Eye (tissue), 1 donor: Measurements from ENCODE around the gene TNC.

Experiments used
- DNase-seq: peaks from one replicate; pipeline ENCODE4 v3.0.0-alpha.2; 2015

The TNC gene

GRCh38 chr9:115005322-115005721 lies 112.6 kb downstream of the TNC start:
- DNase-seq: no peak

GRCh38 chr9:115004545-115004944 lies 113.4 kb downstream of the TNC start:
- DNase-seq: no peak

- no peak for DNase-seq
These were observed 115.4 kb downstream of the TNC start for GRCh38 chr9:115002371-115003120.

GRCh38 chr9:115000217-115000639 lies 117.7 kb downstream of the TNC start:
- DNase-seq: no peak

GRCh38 chr9:114998326-114998725 lies 119.6 kb downstream of the TNC start:
- no peak for DNase-seq

- no peak for DNase-seq
These were observed 122.2 kb downstream of the TNC start for GRCh38 chr9:114995681-114996221.

GRCh38 chr9:114994768-114995167 lies 123.2 kb downstream of the TNC start:
- no peak for DNase-seq

- no peak for DNase-seq
These were observed 126.1 kb downstream of the TNC start for GRCh38 chr9:114991861-114992260.

GRCh38 chr9:114990901-114991300 lies 127.1 kb downstream of the TNC start:
- no peak for DNase-seq

- DNase-seq: no peak
These were observed 128.2 kb downstream of the TNC start for GRCh38 chr9:114989600-114990410.

- DNase-seq: no peak
These were observed 128.9 kb downstream of the TNC start for GRCh38 chr9:114988962-114989599.

- no peak for DNase-seq
These were observed 130.8 kb downstream of the TNC start for GRCh38 chr9:114987116-114987515.

- DNase-seq: no peak
These were observed 131.9 kb downstream of the TNC start for GRCh38 chr9:114985959-114986501.

- DNase-seq: no peak
These were observed 136.9 kb downstream of the TNC start for GRCh38 chr9:114981063-114981462.

GRCh38 chr9:114973216-114973615 lies 144.7 kb downstream of the TNC start:
- DNase-seq: no peak

GRCh38 chr9:114972510-114973136 lies 145.3 kb downstream of the TNC start:
- DNase-seq: no peak
